ENCODE data around the gene GSG1L2. TPM values are rescaled to one million over a fixed set of nuclear protein-coding genes. Genes with fewer than 3 reads are reported as not detected.

Gene GSG1L2
- total and polyA plus RNA-seq, 2 donors from 2014 or later, result not detected

DNA sequence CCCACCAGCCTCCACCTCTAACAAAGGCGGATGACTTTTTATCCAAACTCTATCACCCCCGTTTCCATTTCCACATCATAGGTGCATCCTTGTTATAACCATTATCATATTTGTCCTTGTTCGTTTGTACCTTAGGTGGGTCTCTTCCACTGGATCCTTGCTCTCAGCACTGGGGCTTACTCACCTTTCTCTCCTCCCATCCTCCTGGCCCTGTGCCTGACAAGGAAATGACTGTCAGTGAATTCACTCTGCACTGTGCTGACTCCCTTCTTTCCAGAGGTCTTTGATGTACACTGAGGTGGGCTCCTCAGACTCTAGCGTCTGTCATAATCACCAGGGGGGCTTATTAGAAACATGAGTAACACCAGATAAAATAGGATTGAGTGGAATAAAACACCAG is 3.1 kb downstream of the GSG1L2 start:
- H3K27me3 ChIP-seq (ENCODE audit: control insufficient read depth, insufficient read depth, low read length), result no peaks in the 10 kb centered on the region
- H3K9ac ChIP-seq (ENCODE audit: low read length in 3 of 3), result no peak overlapping the region
- no peak for FAIRE-seq
- H3K36me3 ChIP-seq (ENCODE audit: control insufficient read depth in 2 of 3, insufficient read depth in 3 of 3, low read length in 3 of 3), result no peaks in the 10 kb centered on the region
- H3K4me3 ChIP-seq (ENCODE audit: low read length in 3 of 3), result no peak overlapping the region
- no peaks in the 10 kb centered on the region for H3K9me3 ChIP-seq (ENCODE audit: control insufficient read depth in 2 of 3, insufficient read depth in 1 of 3, low read length in 3 of 3)
- TF ChIP-seq, protein P1, sequence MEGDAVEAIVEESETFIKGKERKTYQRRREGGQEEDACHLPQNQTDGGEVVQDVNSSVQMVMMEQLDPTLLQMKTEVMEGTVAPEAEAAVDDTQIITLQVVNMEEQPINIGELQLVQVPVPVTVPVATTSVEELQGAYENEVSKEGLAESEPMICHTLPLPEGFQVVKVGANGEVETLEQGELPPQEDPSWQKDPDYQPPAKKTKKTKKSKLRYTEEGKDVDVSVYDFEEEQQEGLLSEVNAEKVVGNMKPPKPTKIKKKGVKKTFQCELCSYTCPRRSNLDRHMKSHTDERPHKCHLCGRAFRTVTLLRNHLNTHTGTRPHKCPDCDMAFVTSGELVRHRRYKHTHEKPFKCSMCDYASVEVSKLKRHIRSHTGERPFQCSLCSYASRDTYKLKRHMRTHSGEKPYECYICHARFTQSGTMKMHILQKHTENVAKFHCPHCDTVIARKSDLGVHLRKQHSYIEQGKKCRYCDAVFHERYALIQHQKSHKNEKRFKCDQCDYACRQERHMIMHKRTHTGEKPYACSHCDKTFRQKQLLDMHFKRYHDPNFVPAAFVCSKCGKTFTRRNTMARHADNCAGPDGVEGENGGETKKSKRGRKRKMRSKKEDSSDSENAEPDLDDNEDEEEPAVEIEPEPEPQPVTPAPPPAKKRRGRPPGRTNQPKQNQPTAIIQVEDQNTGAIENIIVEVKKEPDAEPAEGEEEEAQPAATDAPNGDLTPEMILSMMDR (IDR thresholded peaks at IDR 0.05; ENCODE audit: borderline replicate concordance, extremely low read depth, insufficient read depth), result no peak
- intact Hi-C loops (cut with DNase I), result no loop called here
- DNase-seq, result no peak
- H3K27ac ChIP-seq (ENCODE audit: low read depth in 2 of 2, low read length in 2 of 2), result no peak overlapping the region
- no peaks in the 10 kb centered on the region for H3K4me1 ChIP-seq (ENCODE audit: control insufficient read depth in 2 of 3, insufficient read depth in 2 of 3, low read depth in 1 of 3, low read length in 3 of 3)

GRCh38 chr17:9817086-9817485 is 4.8 kb downstream of the GSG1L2 start:
- Histone ChIP-seq H3K9ac (ENCODE audit: low read length in 3 of 3) (no peak overlapping the region), H3K9me3 (ENCODE audit: control insufficient read depth in 2 of 3, insufficient read depth in 1 of 3, low read length in 3 of 3) (no peaks in the 10 kb centered on the region), H3K4me1 (ENCODE audit: control insufficient read depth in 2 of 3, insufficient read depth in 2 of 3, low read depth in 1 of 3, low read length in 3 of 3) (no peaks in the 10 kb centered on the region), H3K27me3 (ENCODE audit: control insufficient read depth, insufficient read depth, low read length) (no peaks in the 10 kb centered on the region), H3K27ac (ENCODE audit: low read depth in 2 of 2, low read length in 2 of 2) (no peak overlapping the region), H3K4me3 (ENCODE audit: low read length in 3 of 3) (no peak overlapping the region), H3K36me3 (ENCODE audit: control insufficient read depth in 2 of 3, insufficient read depth in 3 of 3, low read length in 3 of 3) (no peaks in the 10 kb centered on the region)
- DNase-seq (peak in 4 of 5 donors; percentile 73 to 84 (median 78)), FAIRE-seq (no peak)
- TF ChIP-seq, protein P1 (IDR thresholded peaks at IDR 0.05; ENCODE audit: borderline replicate concordance, extremely low read depth, insufficient read depth), result no peak
- intact Hi-C loops (cut with DNase I), result no loop called here

DNA sequence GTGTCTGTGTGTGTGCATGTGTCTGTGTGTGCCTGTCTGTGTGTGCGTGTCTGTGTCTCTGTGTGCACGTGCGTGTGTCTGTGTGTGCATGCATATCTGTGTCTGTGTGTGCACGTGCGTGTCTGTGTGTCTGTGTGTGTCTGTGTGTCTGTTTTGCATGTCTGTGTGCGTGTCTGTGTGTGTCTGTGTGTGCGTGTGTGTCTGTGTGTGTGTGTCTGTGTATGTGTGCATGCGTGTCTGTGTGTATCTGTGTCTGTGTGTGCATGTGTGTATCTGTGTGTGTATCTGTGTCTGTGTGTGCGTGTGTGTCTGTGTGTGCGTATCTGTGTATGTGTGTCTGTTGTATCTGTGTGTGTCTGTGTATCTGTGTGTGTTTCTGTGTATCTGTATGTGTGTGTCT is 5.4 kb downstream of the GSG1L2 start:
- no peak for FAIRE-seq
- intact Hi-C loops (cut with DNase I), result no loop called here

More for the DNA sequence above, 5.4 kb downstream of the GSG1L2 start:
- H3K27me3 ChIP-seq (ENCODE audit: control insufficient read depth, insufficient read depth, low read length), result no peaks in the 10 kb centered on the region
- no peaks in the 10 kb centered on the region for H3K9me3 ChIP-seq (ENCODE audit: control insufficient read depth in 2 of 3, insufficient read depth in 1 of 3, low read length in 3 of 3)
- H3K4me3 ChIP-seq (ENCODE audit: low read length in 3 of 3), result no peak overlapping the region
- no peak for DNase-seq
- no peaks in the 10 kb centered on the region for H3K4me1 ChIP-seq (ENCODE audit: control insufficient read depth in 2 of 3, insufficient read depth in 2 of 3, low read depth in 1 of 3, low read length in 3 of 3)
- H3K27ac ChIP-seq (ENCODE audit: low read depth in 2 of 2, low read length in 2 of 2), result no peak overlapping the region
- H3K36me3 ChIP-seq (ENCODE audit: control insufficient read depth in 2 of 3, insufficient read depth in 3 of 3, low read length in 3 of 3), result no peaks in the 10 kb centered on the region
- TF ChIP-seq, protein P1 (IDR thresholded peaks at IDR 0.05; ENCODE audit: borderline replicate concordance, extremely low read depth, insufficient read depth), result no peak
- H3K9ac ChIP-seq (ENCODE audit: low read length in 3 of 3), result no peak overlapping the region

Data from kidney (tissue), 14 donors.